Measurements from ENCODE around the gene C6orf52.
"Not testable (repeated sequence)": the region's sequence is repeated elsewhere in the genome, so short reads cannot be mapped to it uniquely, and the experiment has no call there.

The C6orf52 gene

DNA sequence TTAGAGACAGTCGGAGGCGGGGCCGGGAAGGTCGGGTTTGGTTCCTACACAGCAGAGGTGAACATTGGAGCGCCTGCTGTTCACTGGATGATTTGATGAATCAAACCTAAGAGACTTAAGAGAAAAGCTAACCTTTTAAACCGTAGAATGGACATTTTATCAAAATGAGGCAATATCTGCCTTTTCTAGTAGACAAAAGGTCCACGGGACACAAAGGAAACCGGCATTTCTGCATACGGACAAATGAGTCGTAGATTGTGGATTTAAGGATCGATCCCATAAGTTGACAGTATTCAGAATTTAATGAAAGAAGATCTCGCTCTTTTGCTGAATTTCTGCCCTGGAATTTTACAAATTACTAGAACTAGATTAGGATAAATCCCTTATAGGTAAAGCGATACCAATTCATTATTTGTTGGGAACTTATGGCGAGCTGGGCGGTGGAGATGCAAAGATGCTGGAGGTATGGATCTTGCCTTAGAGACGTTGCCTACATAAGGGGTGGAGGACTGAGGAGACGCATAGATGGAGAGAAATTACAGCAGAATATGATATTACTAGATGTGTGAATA, 756 bp upstream of the C6orf52 start:
- DNase-seq (ENCODE audit: low read depth) = no peak

DNA sequence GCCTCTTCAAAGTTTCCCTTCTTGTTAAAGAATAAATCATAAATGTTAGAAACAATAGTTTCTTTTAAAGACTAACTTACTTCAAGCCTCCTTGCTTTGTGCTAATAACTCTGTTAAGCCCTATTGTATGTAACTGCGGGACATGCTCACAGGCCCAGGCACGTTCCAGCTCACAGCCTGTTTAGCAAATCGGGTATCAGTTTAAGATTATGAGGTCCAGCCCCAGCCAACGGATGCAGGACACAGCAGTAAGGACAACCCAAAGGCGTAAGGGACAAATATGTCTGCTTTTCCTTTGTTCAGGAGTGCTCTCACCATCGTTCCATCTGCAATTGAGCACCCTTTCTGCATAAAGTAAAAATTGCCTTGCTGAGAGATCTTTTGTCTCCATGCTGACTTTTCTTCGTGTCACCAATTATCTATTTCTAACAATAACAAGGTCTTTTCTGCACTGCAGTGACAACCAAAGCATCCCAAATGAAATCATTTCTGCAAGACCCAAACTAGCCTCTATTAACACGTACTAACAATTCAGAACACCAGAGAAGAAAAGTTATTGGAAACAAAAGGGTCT, 1.4 kb downstream of the C6orf52 start:
- no peak for DNase-seq (ENCODE audit: low read depth)

GRCh38 chr6:10690651-10691445, 3.6 kb downstream of the C6orf52 start:
- no peak for DNase-seq (ENCODE audit: low read depth)

DNA sequence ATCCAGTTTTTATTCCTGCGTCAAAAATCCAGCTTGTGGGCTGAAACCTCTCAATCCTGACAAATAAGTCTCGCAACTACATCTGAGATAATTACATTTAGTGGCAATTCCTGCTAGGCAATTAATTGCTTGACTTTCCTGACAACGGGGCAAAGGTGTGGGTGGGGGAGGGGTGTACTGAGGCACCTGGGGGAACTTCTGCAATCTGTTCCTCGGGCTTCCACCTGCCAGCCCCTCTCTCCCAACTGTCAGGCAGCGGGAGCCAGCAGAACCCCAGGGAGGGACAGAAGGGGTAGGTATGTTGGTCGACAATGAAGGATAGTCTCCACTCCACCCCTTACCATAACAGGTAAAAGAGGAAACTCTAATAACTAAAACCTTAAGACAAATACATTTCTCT, 6.8 kb downstream of the C6orf52 start:
- no peak for DNase-seq (ENCODE audit: low read depth)

DNA sequence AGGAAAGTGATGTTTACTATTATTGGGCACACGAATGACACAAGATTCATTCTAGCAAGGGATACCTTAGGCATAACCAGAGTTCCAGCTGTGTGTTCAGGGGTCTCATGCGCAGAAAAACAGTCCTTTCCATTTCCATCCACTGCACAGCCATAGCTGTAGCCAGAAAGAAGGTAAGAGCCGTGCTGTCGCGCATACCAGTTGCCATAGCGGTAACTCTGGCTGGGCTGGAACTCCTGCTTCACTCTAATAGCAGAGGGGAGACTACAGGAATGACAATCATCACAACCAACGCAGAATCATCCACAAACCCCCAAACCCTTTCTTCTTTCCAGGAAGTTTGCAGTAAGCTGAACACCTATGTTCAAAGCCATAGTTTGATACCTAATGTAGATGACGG, 7.5 kb downstream of the C6orf52 start:
- no peak for DNase-seq (ENCODE audit: low read depth)

DNA sequence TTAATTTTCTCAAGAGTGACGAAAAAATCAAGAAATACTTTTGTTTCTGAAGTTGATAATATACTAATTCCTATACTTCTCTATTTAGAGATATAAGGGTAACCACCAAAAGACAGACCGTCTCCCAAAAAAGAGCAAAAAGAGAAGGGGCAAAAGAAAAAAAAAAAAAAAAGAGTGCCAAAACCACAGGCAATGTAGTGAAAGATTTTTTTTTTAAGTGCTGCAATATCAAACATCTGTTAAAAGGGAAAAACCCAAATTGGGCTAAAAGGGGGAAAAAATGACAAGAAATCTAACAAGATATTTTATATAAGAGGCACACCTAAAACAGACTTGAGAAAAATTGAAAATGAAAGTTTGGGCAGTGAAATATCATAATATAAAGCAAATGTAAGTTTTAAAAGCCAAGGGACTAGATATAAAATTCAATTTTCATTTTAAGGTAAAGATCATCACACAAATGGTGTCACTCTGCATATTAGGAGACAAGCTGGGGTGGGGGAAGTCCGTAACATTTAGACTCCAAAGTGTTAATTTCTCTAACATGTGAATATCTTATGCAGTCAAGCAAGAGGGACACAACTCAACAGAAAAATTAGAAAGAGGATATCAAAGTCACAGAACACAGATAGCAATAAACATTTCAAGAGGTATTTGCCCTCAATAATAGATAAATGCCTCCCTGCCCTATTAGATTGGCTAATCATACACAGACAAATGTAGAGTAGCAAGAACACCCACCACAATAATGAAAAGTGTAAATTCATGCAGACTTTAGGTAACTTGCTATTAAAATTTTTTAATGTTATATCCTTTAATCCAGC, 9.1 kb downstream of the C6orf52 start:
- no peak for DNase-seq (ENCODE audit: low read depth)

GRCh38 chr6:10684618-10685017, 9.8 kb downstream of the C6orf52 start:
- DNase-seq (ENCODE audit: low read depth) = no peak

DNA sequence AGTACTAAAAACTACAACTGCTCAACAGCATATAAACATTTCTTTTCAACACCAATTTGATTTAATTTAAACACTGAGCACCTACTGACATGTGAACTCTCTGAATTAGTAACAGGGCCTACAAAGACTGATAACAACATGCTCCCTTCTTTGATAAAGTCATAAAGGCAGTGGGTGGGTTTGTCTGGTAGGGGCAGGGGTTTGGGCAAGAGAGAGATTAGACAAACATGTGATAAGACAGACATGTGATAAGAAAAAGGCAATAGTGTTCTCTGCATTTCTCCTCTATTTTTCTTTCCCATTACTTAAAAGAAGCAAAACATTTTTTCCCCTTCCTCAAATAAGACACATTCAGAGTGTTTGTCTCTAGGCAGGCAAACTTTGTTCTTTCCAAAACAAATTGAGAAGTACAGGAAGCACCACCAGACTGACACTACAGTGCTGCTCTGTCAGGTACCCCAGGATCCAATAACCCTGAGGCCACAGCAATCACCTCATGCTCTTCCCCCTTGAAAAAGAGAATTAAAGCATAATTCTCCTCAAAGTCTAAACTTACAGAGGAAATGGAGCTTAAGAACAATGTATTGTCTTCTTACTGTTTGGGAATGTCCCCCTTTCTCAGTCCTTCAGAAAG, 11.9 kb downstream of the C6orf52 start:
- no peak for DNase-seq (ENCODE audit: low read depth)

GRCh38 chr6:10681795-10682194, 12.6 kb downstream of the C6orf52 start:
- DNase-seq (ENCODE audit: low read depth) = no peak

DNA sequence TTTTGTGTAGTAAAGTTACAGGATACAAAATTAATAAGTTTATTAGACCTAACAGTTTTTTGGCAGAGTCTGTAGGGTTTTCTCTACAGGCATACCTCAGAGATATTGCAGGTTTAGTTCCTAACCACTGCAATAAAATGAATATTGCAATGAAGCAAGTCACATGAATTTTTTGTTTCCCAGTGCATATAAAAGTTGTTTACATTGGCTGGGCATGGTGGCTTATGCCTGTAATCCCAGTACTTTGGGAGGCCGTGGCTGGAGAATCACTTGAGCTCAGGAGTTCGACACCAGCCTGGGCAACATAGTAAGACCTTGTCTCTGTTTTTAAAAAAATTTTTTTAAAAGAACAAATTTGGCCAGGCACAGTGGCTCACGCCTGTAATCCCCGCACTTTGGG, 16.0 kb downstream of the C6orf52 start:
- DNase-seq (ENCODE audit: low read depth) = no peak

- no peak for DNase-seq (ENCODE audit: low read depth)
These were observed 18.0 kb downstream of the C6orf52 start for GRCh38 chr6:10676403-10676802.

GRCh38 chr6:10668126-10668917, 26.1 kb downstream of the C6orf52 start:
- no peak for DNase-seq (ENCODE audit: low read depth)

DNA sequence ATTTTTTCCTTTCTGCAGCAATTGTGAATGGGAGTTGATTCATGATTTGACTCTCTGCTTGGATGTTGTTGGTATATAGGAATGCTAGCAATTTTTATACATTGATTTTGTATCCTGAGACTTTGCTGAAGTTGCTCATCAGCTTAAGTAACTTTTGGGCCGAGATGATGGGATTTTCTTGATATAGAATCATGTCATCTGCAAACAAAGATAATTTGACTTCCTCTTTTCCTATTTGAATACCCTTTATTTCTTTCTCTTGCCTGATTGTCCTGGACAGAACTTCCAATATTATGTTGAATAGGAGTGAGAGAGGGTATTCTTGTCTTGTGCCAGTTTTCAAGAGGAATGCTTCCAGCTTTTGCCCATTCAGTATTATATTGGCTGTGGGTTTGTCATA, 28.8 kb downstream of the C6orf52 start:
- not testable (repeated sequence) for DNase-seq (ENCODE audit: low read depth)

DNA sequence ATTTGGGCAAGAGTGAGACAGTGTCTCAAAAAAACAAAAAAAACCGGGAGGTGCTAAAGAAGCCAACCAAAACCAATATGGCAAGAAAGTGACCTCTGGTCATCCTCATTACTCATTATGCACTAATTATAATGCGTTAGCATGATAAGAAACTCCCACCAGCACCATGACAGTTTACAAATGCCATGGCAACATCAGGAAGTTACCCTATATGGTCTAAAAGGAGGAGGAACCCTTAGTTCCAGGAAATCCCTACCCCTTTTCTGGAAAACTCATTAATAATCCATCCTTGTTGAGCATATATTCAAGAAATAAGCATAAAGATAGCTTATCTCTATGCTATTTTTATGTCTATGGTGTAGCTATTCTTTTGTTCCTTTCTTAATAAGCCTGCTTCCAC, 31.7 kb downstream of the C6orf52 start:
- no peak for DNase-seq (ENCODE audit: low read depth)

GRCh38 chr6:10662207-10662606, 32.2 kb downstream of the C6orf52 start:
- DNase-seq (ENCODE audit: low read depth) = no peak

GRCh38 chr6:10660431-10661191, 33.8 kb downstream of the C6orf52 start:
- not testable (repeated sequence) for DNase-seq (ENCODE audit: low read depth)

- no peak for DNase-seq (ENCODE audit: low read depth)
These were observed 34.6 kb downstream of the C6orf52 start for GRCh38 chr6:10659699-10660348.

DNA sequence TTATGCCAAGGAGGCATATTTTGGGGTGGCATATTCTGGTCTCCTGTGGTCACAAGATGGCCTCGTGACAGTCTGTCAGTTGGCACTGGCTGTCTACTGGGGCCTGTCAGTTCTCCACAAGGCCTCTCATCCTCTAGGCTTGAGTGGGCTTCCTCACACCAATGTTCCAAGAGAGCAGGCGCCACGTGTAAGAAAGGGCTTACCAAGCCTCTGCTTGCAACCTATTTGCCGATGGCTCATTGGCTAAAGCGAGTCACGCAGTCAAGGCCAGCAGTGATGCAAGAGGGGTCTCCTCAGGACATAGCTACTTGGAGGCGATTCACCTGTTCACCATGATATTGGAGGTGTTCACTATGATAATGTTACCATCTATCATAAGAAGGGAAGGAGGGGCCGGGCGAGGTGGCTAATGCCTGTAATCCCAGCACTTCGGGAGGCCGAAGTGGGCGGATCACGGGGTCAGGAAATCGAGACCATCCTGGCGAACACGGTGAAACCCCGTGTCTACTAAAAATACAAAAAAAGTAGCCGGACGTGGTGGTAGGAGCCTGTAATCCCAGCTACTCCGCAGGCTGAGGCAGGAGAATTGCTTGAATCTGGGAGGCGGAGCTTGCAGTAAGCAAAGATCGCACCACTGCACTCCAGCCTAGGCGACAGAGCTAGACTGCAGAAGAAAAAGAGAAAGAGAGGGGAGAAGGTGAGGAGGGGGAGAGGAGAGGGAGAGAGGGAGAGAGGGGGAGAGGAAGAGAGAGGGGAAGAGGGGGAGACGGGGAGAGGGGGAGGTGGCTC, 35.3 kb downstream of the C6orf52 start:
- no peak for DNase-seq (ENCODE audit: low read depth)

GRCh38 chr6:10655508-10656055, 38.8 kb downstream of the C6orf52 start:
- no peak for DNase-seq (ENCODE audit: low read depth)
